ENCODE measurements around the gene SARDH. TPM values are rescaled to one million over a fixed set of nuclear protein-coding genes. Genes with fewer than 3 reads are reported as not detected.

SARDH gene
- total and polyA plus RNA-seq, 2 donors (not counting 3 experiments of a cell fraction or from before 2014, with no cell fraction given) = 0.19 to 0.44 TPM

DNA sequence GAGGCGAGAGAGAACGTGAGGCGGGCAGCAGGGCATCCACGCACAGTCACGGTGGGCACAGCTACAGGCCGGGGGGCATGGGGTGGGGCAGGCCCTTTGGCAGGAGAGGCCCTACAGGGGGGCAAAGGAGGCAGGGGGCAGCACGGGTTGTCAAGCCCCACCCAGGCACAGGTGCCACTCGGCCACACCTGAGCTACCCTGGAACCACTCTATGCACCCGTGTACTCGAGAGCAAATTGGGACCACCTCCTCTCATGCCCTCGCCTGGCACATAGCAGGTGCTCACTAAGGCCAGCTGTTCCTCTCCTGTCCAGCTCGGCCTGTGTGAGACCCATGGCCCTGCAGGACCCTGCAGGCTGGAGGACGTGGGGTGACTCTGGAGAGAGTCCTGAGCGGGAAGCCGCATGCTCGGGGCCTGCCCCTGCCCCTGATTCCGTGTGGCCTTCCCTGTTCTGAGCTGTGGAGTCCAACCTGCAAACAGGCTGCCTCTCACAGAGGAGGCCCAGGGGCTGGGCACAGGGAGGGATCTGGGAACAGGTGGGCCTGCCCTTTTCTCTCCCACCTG is 31.4 kb upstream of the SARDH start:
- Histone ChIP-seq H3K36me3 (ENCODE audit: control insufficient read depth in 2 of 2, extremely low read depth in 1 of 2, insufficient read depth in 2 of 2, low read length in 2 of 2) (peaks cover 3 to 27% of the 10 kb centered on the region in 2 experiments), H3K9ac (replicated peaks; ENCODE audit: extremely low read depth, insufficient read depth, low read length) (no peak overlapping the region), H3K4me2 (ENCODE audit: insufficient read depth, low read length) (no peak overlapping the region), H3K4me1 (ENCODE audit: control insufficient read depth, extremely low read depth, insufficient read depth, low read length) (no peaks in the 10 kb centered on the region), H3K27ac (ENCODE audit: insufficient read depth, low read depth, low read length) (no peak overlapping the region), H3K9me3 (replicated peaks; ENCODE audit: control insufficient read depth, insufficient read depth, low read length) (no peaks in the 10 kb centered on the region), H3K79me2 (ENCODE audit: control insufficient read depth, insufficient read depth, low read length) (no peaks in the 10 kb centered on the region), H2AFZ (ENCODE audit: low read depth, low read length) (no peak overlapping the region), H3K4me3 (replicated peaks in 1 of 3; ENCODE audit: insufficient read depth in 1 of 3, low read depth in 1 of 3, low read length in 3 of 3) (no peak overlapping the region), H4K20me1 (replicated peaks; ENCODE audit: control insufficient read depth, extremely low read depth, insufficient read depth, low read length) (no peaks in the 10 kb centered on the region), H3K27me3 (ENCODE audit: control insufficient read depth in 2 of 2, insufficient read depth in 2 of 2, low read length in 2 of 2) (no peaks in the 10 kb centered on the region), H3K9me1 (replicated peaks; ENCODE audit: control insufficient read depth, extremely low read depth, insufficient read depth, low read length) (no peaks in the 10 kb centered on the region)
- FAIRE-seq (no peak), DNase-seq (ENCODE audit: low read depth, low spot score) (no peak)
- no TSS peak for BruUV-seq (replicated peaks)
- ChIA-PET POLR2A (no interaction called here), CTCF (interaction anchor here (1.2 to 2.9 kb wide), 4 partner anchors 12 to 224 kb away, joined by 3 to 23 read pairs (median 4); no protein-coding TSS in a partner anchor)
- no peak for TF ChIP-seq CTCF (IDR thresholded peaks at IDR 0.05; ENCODE audit: extremely low read depth in 1 of 2, insufficient read depth in 1 of 2, low read depth in 1 of 2, low read length in 2 of 2)
- TF ChIP-seq MAX (IDR thresholded peaks at IDR 0.05; ENCODE audit: insufficient read depth, insufficient read length) = no peak
- no peak for TF ChIP-seq EZH2 (IDR thresholded peaks at IDR 0.05; ENCODE audit: borderline replicate concordance, low read depth, low read length, severe bottlenecking)
- no peak for TF ChIP-seq FOS (IDR thresholded peaks at IDR 0.05; ENCODE audit: borderline replicate concordance, insufficient read depth, low read length)
- no peak for TF ChIP-seq JUN (IDR thresholded peaks at IDR 0.05; ENCODE audit: borderline replicate concordance, insufficient read depth, insufficient read length, low read depth)
- TF ChIP-seq GATA2 (IDR thresholded peaks at IDR 0.05; ENCODE audit: insufficient read depth, insufficient read length, low read depth, low read length) = no peak
- no peak for TF ChIP-seq MYC (IDR thresholded peaks at IDR 0.05; ENCODE audit: low read depth, low read length)
- no peak for TF ChIP-seq POLR2AphosphoS5 (IDR thresholded peaks at IDR 0.05; ENCODE audit: insufficient read depth, low read depth, low read length)
- TF ChIP-seq POLR2A (IDR thresholded peaks at IDR 0.05; ENCODE audit: low read depth, low read length) = no peak
- dilution Hi-C loops (cut with MboI; ENCODE audit: extremely low pct_ligation_motif_present, low sequenced_read_pairs) (no loop called here), intact Hi-C loops (cut with micrococcal nuclease) (no loop called here)
